ENCODE results near the gene PABPC1L2B. TPM values are rescaled to one million over a fixed set of nuclear protein-coding genes. Genes with fewer than 3 reads are reported as not detected.
"Not testable (repeated sequence)": the region's sequence is repeated elsewhere in the genome, so short reads cannot be mapped to it uniquely, and the experiment has no call there.

PABPC1L2B gene
- total RNA-seq (2021; fragmentation: NEBNext Ultra II Directional; extraction: Animal tissue kit (Norgen Biotek cat#: 25700)): 0.59 and 1.7 TPM in 2 replicates
- polyA plus RNA-seq (2011; rRNA removed): 1.4 and 1.5 TPM in 2 replicates
- polyA plus RNA-seq (2011; cell fraction: cytosol; rRNA removed): 1.3 TPM
- polyA plus RNA-seq (2011; cell fraction: nucleus; rRNA removed): 2.3 TPM
- polyA plus RNA-seq (2012, experiment 1 of 2): 0.79 to 2.2 TPM (median 1.5 TPM) in 4 replicates
- polyA plus RNA-seq (2012, experiment 2 of 2): 0.20 TPM
- polyA plus RNA-seq (2013, experiment 1 of 2): 0.93 TPM
- 0.81 TPM for polyA plus RNA-seq (2013, experiment 2 of 2)
- 1.6 and 2.6 TPM in 2 replicates for polyA minus RNA-seq (2011; rRNA and poly(A)+ RNA removed)
- 0.51 TPM for polyA minus RNA-seq (2011; cell fraction: cytosol; rRNA and poly(A)+ RNA removed)
- 1.3 TPM for polyA minus RNA-seq (2011; cell fraction: nucleus; rRNA and poly(A)+ RNA removed)
- long read RNA-seq, experiment 1: 0 reads
- long read RNA-seq, experiment 2: 0 reads

GRCh38 chrX:73002733-73003132 is at the start of gene PABPC1L2B:
Gene PABPC1L2B (plus strand): TSS chrX:73002939. CDS start chrX:73003643, 704 bp downstream.
- POLR2A ChIA-PET (ENCODE audit: partially characterized antibody); CTCF ChIA-PET (ENCODE audit: partially characterized antibody): not testable (repeated sequence)

GRCh38 chrX:72959971-72960370 is 42.8 kb upstream of the PABPC1L2B start:
- FAIRE-seq; H2BK12ac ChIP-seq (ENCODE audit: low read depth, low read length): not testable (repeated sequence)
- WGBS, 2 experiments (ENCODE audit: extremely low coverage in 1 of 2, insufficient coverage in 1 of 2, insufficient read length in 1 of 2, insufficient replicate concordance in 2 of 2, low coverage in 1 of 2, low lambda C conversion rate in 2 of 2, missing lambda C conversion rate in 1 of 2): no CpG with 5 or more reads among the region's 9 CpGs

More at GRCh38 chrX:73002733-73003132, at the start of gene PABPC1L2B:
- not testable (repeated sequence) for H3K4me1 ChIP-seq (replicated peaks in 1 of 4; ENCODE audit: control insufficient read depth in 3 of 4, insufficient read depth in 4 of 4, low read length in 3 of 4); H3K4ac ChIP-seq (replicated peaks; ENCODE audit: insufficient read length, low read depth, low read length); H4K5ac ChIP-seq (ENCODE audit: insufficient read length, low read depth, low read length); H3K9ac ChIP-seq (replicated peaks in 1 of 4; ENCODE audit: extremely low read depth in 1 of 4, low read depth in 3 of 4, low read length in 3 of 4); H3K23me2 ChIP-seq (ENCODE audit: low read depth, low read length); DNase-seq (ENCODE audit: low read depth in 1 of 2, low spot score in 2 of 2); H2AK5ac ChIP-seq (ENCODE audit: low read depth, low read length); H3K79me1 ChIP-seq (ENCODE audit: low read depth, low read length); H2BK5ac ChIP-seq (ENCODE audit: low read depth, low read length); H3K27me3 ChIP-seq (replicated peaks in 1 of 4; ENCODE audit: control insufficient read depth in 3 of 4, extremely low read depth in 1 of 4, insufficient read depth in 3 of 4, low read length in 3 of 4); H3K4me3 ChIP-seq (ENCODE audit: extremely low read depth in 1 of 4, insufficient read depth in 2 of 4, low read depth in 3 of 4, low read length in 4 of 4); H2BK120ac ChIP-seq (replicated peaks; ENCODE audit: low read depth, low read length); H3K36me3 ChIP-seq (ENCODE audit: control insufficient read depth in 2 of 4, insufficient read depth in 4 of 4, low read length in 3 of 4); H4K20me1 ChIP-seq (replicated peaks in 1 of 2; ENCODE audit: control insufficient read depth in 1 of 2, insufficient read depth in 2 of 2, low read length in 2 of 2); H2BK15ac ChIP-seq (ENCODE audit: low read length); H3K4me2 ChIP-seq (ENCODE audit: insufficient read depth in 1 of 2, low read depth in 2 of 2, low read length in 2 of 2); H2BK20ac ChIP-seq (ENCODE audit: low read length); H3K14ac ChIP-seq (ENCODE audit: insufficient read length); H3K27ac ChIP-seq (ENCODE audit: low read depth, low read length); H3K79me2 ChIP-seq (ENCODE audit: control insufficient read depth in 1 of 2, insufficient read depth in 2 of 2, low read length in 2 of 2); H3K18ac ChIP-seq (ENCODE audit: extremely low read depth, low read length); H3K23ac ChIP-seq (ENCODE audit: insufficient read length); H4K8ac ChIP-seq (ENCODE audit: extremely low read depth, insufficient read depth, low read length); FAIRE-seq; H2AFZ ChIP-seq (ENCODE audit: low read length); H3K9me3 ChIP-seq (ENCODE audit: insufficient read depth in 2 of 2, low read depth in 1 of 2, low read length in 1 of 2); H3K56ac ChIP-seq (replicated peaks; ENCODE audit: insufficient read length, low read depth, low read length); H2BK12ac ChIP-seq (ENCODE audit: low read depth, low read length); H4K91ac ChIP-seq (replicated peaks; ENCODE audit: insufficient read length, low read length)
- WGBS, 2 experiments (ENCODE audit: extremely low coverage in 1 of 2, insufficient coverage in 1 of 2, insufficient read length in 1 of 2, insufficient replicate concordance in 2 of 2, low coverage in 1 of 2, low lambda C conversion rate in 2 of 2, missing lambda C conversion rate in 1 of 2): no CpG with 5 or more reads among the region's 44 CpGs

More at GRCh38 chrX:72959971-72960370, 42.8 kb upstream of the PABPC1L2B start:
- H2BK15ac ChIP-seq (ENCODE audit: low read length); H3K9ac ChIP-seq (replicated peaks in 1 of 4; ENCODE audit: extremely low read depth in 1 of 4, low read depth in 3 of 4, low read length in 3 of 4); H4K5ac ChIP-seq (ENCODE audit: insufficient read length, low read depth, low read length); H2AK5ac ChIP-seq (ENCODE audit: low read depth, low read length); DNase-seq (ENCODE audit: low read depth in 1 of 2, low spot score in 2 of 2); H3K27me3 ChIP-seq (replicated peaks in 1 of 4; ENCODE audit: control insufficient read depth in 3 of 4, extremely low read depth in 1 of 4, insufficient read depth in 3 of 4, low read length in 3 of 4); POLR2A ChIA-PET (ENCODE audit: partially characterized antibody); H4K8ac ChIP-seq (ENCODE audit: extremely low read depth, insufficient read depth, low read length); H3K9me3 ChIP-seq (ENCODE audit: insufficient read depth in 2 of 2, low read depth in 1 of 2, low read length in 1 of 2); H2BK5ac ChIP-seq (ENCODE audit: low read depth, low read length); H4K91ac ChIP-seq (replicated peaks; ENCODE audit: insufficient read length, low read length); H3K23ac ChIP-seq (ENCODE audit: insufficient read length); H2AFZ ChIP-seq (ENCODE audit: low read length); H3K36me3 ChIP-seq (ENCODE audit: control insufficient read depth in 2 of 4, insufficient read depth in 4 of 4, low read length in 3 of 4); H3K27ac ChIP-seq (ENCODE audit: low read depth, low read length); H4K20me1 ChIP-seq (replicated peaks in 1 of 2; ENCODE audit: control insufficient read depth in 1 of 2, insufficient read depth in 2 of 2, low read length in 2 of 2); H3K56ac ChIP-seq (replicated peaks; ENCODE audit: insufficient read length, low read depth, low read length); H3K79me1 ChIP-seq (ENCODE audit: low read depth, low read length); H3K23me2 ChIP-seq (ENCODE audit: low read depth, low read length); H2BK120ac ChIP-seq (replicated peaks; ENCODE audit: low read depth, low read length); H3K18ac ChIP-seq (ENCODE audit: extremely low read depth, low read length); CTCF ChIA-PET (ENCODE audit: partially characterized antibody); H3K79me2 ChIP-seq (ENCODE audit: control insufficient read depth in 1 of 2, insufficient read depth in 2 of 2, low read length in 2 of 2); H3K4me2 ChIP-seq (ENCODE audit: insufficient read depth in 1 of 2, low read depth in 2 of 2, low read length in 2 of 2); H3K4me3 ChIP-seq (ENCODE audit: extremely low read depth in 1 of 4, insufficient read depth in 2 of 4, low read depth in 3 of 4, low read length in 4 of 4); H3K4ac ChIP-seq (replicated peaks; ENCODE audit: insufficient read length, low read depth, low read length); H3K4me1 ChIP-seq (replicated peaks in 1 of 4; ENCODE audit: control insufficient read depth in 3 of 4, insufficient read depth in 4 of 4, low read length in 3 of 4); H3K14ac ChIP-seq (ENCODE audit: insufficient read length); H2BK20ac ChIP-seq (ENCODE audit: low read length): not testable (repeated sequence)
